ENCODE measurements around the gene DHODH.
"Not testable (repeated sequence)": the region's sequence is repeated elsewhere in the genome, so short reads cannot be mapped to it uniquely, and the experiment has no call there.

The DHODH gene

GRCh38 chr16:72051818-72052217 is 43.3 kb downstream of the DHODH start:
- H3K4me3 Mint-ChIP-seq: peak overlapping the region; percentile 42
- no peaks in the 10 kb centered on the region for H3K27me3 Mint-ChIP-seq
- H3K36me3 Mint-ChIP-seq (ENCODE audit: low read depth): peaks cover 17% of the 10 kb centered on the region
- H3K4me1 Mint-ChIP-seq (ENCODE audit: low read depth): peaks cover 55% of the 10 kb centered on the region
- peaks cover 19% of the 10 kb centered on the region for H3K9me3 Mint-ChIP-seq
- intact Hi-C loops (cut with micrococcal nuclease): no loop called here
- H3K27ac Mint-ChIP-seq: no peak overlapping the region

GRCh38 chr16:72054254-72054847 is 45.8 kb downstream of the DHODH start, which contains the start of gene HP:
HP (plus strand) TSS chr16:72054505; CDS start chr16:72054653, 148 bp downstream.
- H3K4me3 Mint-ChIP-seq; intact Hi-C loops (cut with micrococcal nuclease); H3K27ac Mint-ChIP-seq: not testable (repeated sequence)

GRCh38 chr16:72055911-72056310 is 47.4 kb downstream of the DHODH start:
- Mint-ChIP-seq H3K9me3 (no peaks in the 10 kb centered on the region), H3K27me3 (no peaks in the 10 kb centered on the region), H3K36me3 (ENCODE audit: low read depth) (no peaks in the 10 kb centered on the region), H3K4me3 (no peak overlapping the region), H3K4me1 (ENCODE audit: low read depth) (peaks cover 54% of the 10 kb centered on the region), H3K27ac (no peak overlapping the region)
- intact Hi-C loops (cut with micrococcal nuclease): no loop called here

More at GRCh38 chr16:72054254-72054847, 45.8 kb downstream of the DHODH start, which contains the start of gene HP:
- H3K27me3 Mint-ChIP-seq: not testable (repeated sequence)
- Mint-ChIP-seq H3K36me3 (ENCODE audit: low read depth) (peaks cover 11% of the 10 kb centered on the region), H3K9me3 (peaks cover 11% of the 10 kb centered on the region), H3K4me1 (ENCODE audit: low read depth) (peaks cover 59% of the 10 kb centered on the region)

GRCh38 chr16:72057313-72057712 is 48.8 kb downstream of the DHODH start:
- H3K27me3 Mint-ChIP-seq; H3K4me3 Mint-ChIP-seq; H3K36me3 Mint-ChIP-seq (ENCODE audit: low read depth); H3K27ac Mint-ChIP-seq; intact Hi-C loops (cut with micrococcal nuclease); H3K9me3 Mint-ChIP-seq: not testable (repeated sequence)
- H3K4me1 Mint-ChIP-seq (ENCODE audit: low read depth): peaks cover 44% of the 10 kb centered on the region

- H3K4me1 Mint-ChIP-seq (ENCODE audit: low read depth): peaks cover 27% of the 10 kb centered on the region
- H3K27ac Mint-ChIP-seq; H3K27me3 Mint-ChIP-seq; H3K36me3 Mint-ChIP-seq (ENCODE audit: low read depth); H3K9me3 Mint-ChIP-seq; intact Hi-C loops (cut with micrococcal nuclease); H3K4me3 Mint-ChIP-seq: not testable (repeated sequence)
Observed at GRCh38 chr16:72059060-72059459, 50.5 kb downstream of the DHODH start.

GRCh38 chr16:72060405-72060804 is 51.9 kb downstream of the DHODH start:
- H3K4me3 Mint-ChIP-seq: no peak overlapping the region
- no peaks in the 10 kb centered on the region for H3K27me3 Mint-ChIP-seq
- H3K9me3 Mint-ChIP-seq: no peaks in the 10 kb centered on the region
- H3K36me3 Mint-ChIP-seq (ENCODE audit: low read depth): no peaks in the 10 kb centered on the region
- intact Hi-C loops (cut with micrococcal nuclease): no loop called here
- H3K27ac Mint-ChIP-seq: no peak overlapping the region
- H3K4me1 Mint-ChIP-seq (ENCODE audit: low read depth): peaks cover 15% of the 10 kb centered on the region

GRCh38 chr16:72061564-72061963 is 53.0 kb downstream of the DHODH start:
- Mint-ChIP-seq H3K27me3 (no peaks in the 10 kb centered on the region), H3K27ac (no peak overlapping the region), H3K4me3 (no peak overlapping the region), H3K9me3 (no peaks in the 10 kb centered on the region), H3K4me1 (ENCODE audit: low read depth) (peaks cover 6% of the 10 kb centered on the region), H3K36me3 (ENCODE audit: low read depth) (no peaks in the 10 kb centered on the region)
- intact Hi-C loops (cut with micrococcal nuclease): no loop called here

GRCh38 chr16:72064361-72064894 is 55.9 kb downstream of the DHODH start:
- Mint-ChIP-seq H3K9me3 (no peaks in the 10 kb centered on the region), H3K36me3 (ENCODE audit: low read depth) (no peaks in the 10 kb centered on the region), H3K4me1 (ENCODE audit: low read depth) (peaks cover 6% of the 10 kb centered on the region), H3K27me3 (no peaks in the 10 kb centered on the region), H3K27ac (no peak overlapping the region), H3K4me3 (no peak overlapping the region)
- intact Hi-C loops (cut with micrococcal nuclease): no loop called here

GRCh38 chr16:72066747-72067146 is 58.2 kb downstream of the DHODH start:
- Mint-ChIP-seq H3K4me3 (no peak overlapping the region), H3K4me1 (ENCODE audit: low read depth) (peaks cover 16% of the 10 kb centered on the region), H3K27me3 (no peaks in the 10 kb centered on the region), H3K9me3 (no peaks in the 10 kb centered on the region), H3K27ac (no peak overlapping the region), H3K36me3 (ENCODE audit: low read depth) (peaks cover 10% of the 10 kb centered on the region)
- intact Hi-C loops (cut with micrococcal nuclease): loop anchor here (2.0 kb wide), 1 partner anchor 32 kb away; no protein-coding TSS in a partner anchor

- H3K27me3 Mint-ChIP-seq: no peaks in the 10 kb centered on the region
- no peak overlapping the region for H3K27ac Mint-ChIP-seq
- intact Hi-C loops (cut with micrococcal nuclease): no loop called here
- H3K4me1 Mint-ChIP-seq (ENCODE audit: low read depth): peaks cover 16% of the 10 kb centered on the region
- peaks cover 13% of the 10 kb centered on the region for H3K36me3 Mint-ChIP-seq (ENCODE audit: low read depth)
- no peaks in the 10 kb centered on the region for H3K9me3 Mint-ChIP-seq
- H3K4me3 Mint-ChIP-seq: no peak overlapping the region
Observed at GRCh38 chr16:72068930-72069329, 60.4 kb downstream of the DHODH start.

GRCh38 chr16:72072514-72073342 is 64.2 kb downstream of the DHODH start:
- H3K4me3 Mint-ChIP-seq: no peak overlapping the region
- H3K27ac Mint-ChIP-seq: no peak overlapping the region
- H3K36me3 Mint-ChIP-seq (ENCODE audit: low read depth): peaks cover 26% of the 10 kb centered on the region
- H3K27me3 Mint-ChIP-seq: no peaks in the 10 kb centered on the region
- intact Hi-C loops (cut with micrococcal nuclease): no loop called here
- H3K4me1 Mint-ChIP-seq (ENCODE audit: low read depth): peaks cover 10% of the 10 kb centered on the region
- H3K9me3 Mint-ChIP-seq: no peaks in the 10 kb centered on the region

- intact Hi-C loops (cut with micrococcal nuclease): no loop called here
Observed at GRCh38 chr16:72073560-72074230, 65.2 kb downstream of the DHODH start.

GRCh38 chr16:72075067-72075466 is 66.5 kb downstream of the DHODH start:
- H3K4me1 Mint-ChIP-seq (ENCODE audit: low read depth); H3K27me3 Mint-ChIP-seq; H3K4me3 Mint-ChIP-seq; H3K9me3 Mint-ChIP-seq; H3K27ac Mint-ChIP-seq; intact Hi-C loops (cut with micrococcal nuclease): not testable (repeated sequence)
- H3K36me3 Mint-ChIP-seq (ENCODE audit: low read depth): peaks cover 36% of the 10 kb centered on the region

More at GRCh38 chr16:72073560-72074230, 65.2 kb downstream of the DHODH start:
- Mint-ChIP-seq H3K36me3 (ENCODE audit: low read depth) (peaks cover 36% of the 10 kb centered on the region), H3K9me3 (no peaks in the 10 kb centered on the region), H3K4me3 (no peak overlapping the region), H3K27ac (no peak overlapping the region), H3K4me1 (ENCODE audit: low read depth) (peaks cover 10% of the 10 kb centered on the region), H3K27me3 (no peaks in the 10 kb centered on the region)
